IMR-90 (cell line): Measurements from ENCODE around the gene AKAP6. TPM values are rescaled to one million over a fixed set of nuclear protein-coding genes. Genes with fewer than 3 reads are reported as not detected.

Experiments used
- ATAC-seq: fragments of 200-7000 bp; cut with Tn5 transposase; 2 replicates; pipeline ENCODE4 v1.9.1; 2020; ENCODE audit warnings: low read depth, mild to moderate bottlenecking, moderate library complexity
- BruUV-seq: library from RNA; stranded (reverse); fragments of 400-500 nt; replicated peaks from 2 replicates; lab custom pipeline; 2021; lab: Mats Ljungman, UMichigan
- CTCF ChIA-PET: fragments of 300-600 bp; formaldehyde crosslinking; extraction: SDS; loops from one replicate; lab custom pipeline; 2021; ENCODE audit warnings: antibody characterized with exemption; lab: Yijun Ruan, JAX
- POLR2A ChIA-PET: fragments of 300-600 bp; sonication (Branson Sonifier 250); formaldehyde crosslinking; loops from one replicate; lab custom pipeline; 2022; ENCODE audit warnings: antibody characterized with exemption; ENCODE audit not compliant: unreplicated experiment; lab: Charles Lee
- DNase-seq: peaks from one replicate; pipeline ENCODE4 v3.0.0; 2013
- H2AFZ ChIP-seq: replicated peaks from 2 replicates; pipeline ENCODE3; 2013; ENCODE audit warnings: low read length, mild to moderate bottlenecking; ENCODE audit not compliant: poor library complexity
- H2AK5ac ChIP-seq: 2 replicates; pipeline ENCODE4 v1.6.1; 2013; ENCODE audit warnings: low read depth, low read length, inconsistent platforms
- H2AK9ac ChIP-seq: replicated peaks from 2 replicates; pipeline ENCODE3; 2013; ENCODE audit warnings: mild to moderate bottlenecking, low read depth, low read length, moderate library complexity; ENCODE audit not compliant: poor library complexity
- H2BK120ac ChIP-seq: 2 replicates; pipeline ENCODE4 v1.6.1; 2013; ENCODE audit warnings: low read depth, low read length, inconsistent platforms
- H2BK15ac ChIP-seq: 3 replicates; pipeline ENCODE4 v1.6.1; 2013; ENCODE audit warnings: low read depth, low read length, inconsistent platforms
- H2BK20ac ChIP-seq: 2 replicates; pipeline ENCODE4 v1.6.1; 2013; ENCODE audit warnings: low read depth, mild to moderate bottlenecking, inconsistent platforms, low read length, moderate library complexity
- H2BK5ac ChIP-seq: 2 replicates; pipeline ENCODE4 v1.6.1; 2013; ENCODE audit warnings: mild to moderate bottlenecking, low read depth, low read length, inconsistent platforms; ENCODE audit not compliant: poor library complexity, severe bottlenecking
- H3K14ac ChIP-seq: replicated peaks from 2 replicates; pipeline ENCODE4 v1.6.1; 2013; ENCODE audit warnings: low read depth, low read length, inconsistent platforms
- H3K18ac ChIP-seq: 2 replicates; pipeline ENCODE4 v1.6.1; 2013; ENCODE audit warnings: low read depth, low read length, control low read depth
- H3K23ac ChIP-seq: 2 replicates; pipeline ENCODE4 v1.6.1; 2013; ENCODE audit warnings: low read depth, low read length, inconsistent platforms
- H3K27ac ChIP-seq: 2 replicates; pipeline ENCODE4 v1.5.1; 2013; ENCODE audit warnings: mild to moderate bottlenecking, control low read depth, low read length; ENCODE audit not compliant: insufficient read depth
- H3K27me3 ChIP-seq: 2 replicates; pipeline ENCODE4 v1.6.1; 2013; ENCODE audit warnings: low read length; ENCODE audit not compliant: control insufficient read depth, insufficient read depth
- H3K36me3 ChIP-seq: 2 replicates; pipeline ENCODE4 v1.6.1; 2013; ENCODE audit warnings: low read length, mixed read lengths; ENCODE audit not compliant: control insufficient read depth, insufficient read depth
- H3K4ac ChIP-seq: 2 replicates; pipeline ENCODE4 v1.6.1; 2013; ENCODE audit warnings: low read depth, low read length, inconsistent platforms
- H3K4me1 ChIP-seq: 2 replicates; pipeline ENCODE4 v1.6.1; 2013; ENCODE audit warnings: low read length, mixed read lengths; ENCODE audit not compliant: control insufficient read depth, insufficient read depth
- H3K4me2 ChIP-seq: 2 replicates; pipeline ENCODE4 v1.6.1; 2013; ENCODE audit warnings: low read depth, mild to moderate bottlenecking, control low read depth, low read length, moderate library complexity
- H3K4me3 ChIP-seq: 2 replicates; pipeline ENCODE4 v1.5.1; 2013; ENCODE audit warnings: low read depth, mild to moderate bottlenecking, control low read depth, low read length, moderate library complexity; ENCODE audit not compliant: insufficient read depth
- H3K56ac ChIP-seq: 2 replicates; pipeline ENCODE4 v1.6.1; 2013; ENCODE audit warnings: low read length, inconsistent platforms; ENCODE audit not compliant: insufficient read depth; ENCODE audit errors: extremely low read depth
- H3K79me1 ChIP-seq, 2 experiments: 2 replicates each; pipeline ENCODE4 v1.6.1; 2013; ENCODE audit warnings: low read length in 2 of 2, inconsistent platforms in 1 of 2, low read depth in 1 of 2
- H3K9ac ChIP-seq: 2 replicates; pipeline ENCODE4 v1.6.1; 2013; ENCODE audit warnings: low read depth, low read length, control low read depth
- H3K9me1 ChIP-seq: 2 replicates; pipeline ENCODE4 v1.6.1; 2013; ENCODE audit warnings: low read length, inconsistent platforms; ENCODE audit not compliant: insufficient read depth
- H3K9me3 ChIP-seq: 2 replicates; pipeline ENCODE4 v1.6.1; 2013; ENCODE audit warnings: low read length; ENCODE audit not compliant: control insufficient read depth, insufficient read depth
- H4K20me1 ChIP-seq: 2 replicates; pipeline ENCODE4 v1.6.1; 2013; ENCODE audit warnings: low read length, inconsistent platforms; ENCODE audit not compliant: insufficient read depth
- H4K5ac ChIP-seq: 2 replicates; pipeline ENCODE4 v1.6.1; 2013; ENCODE audit warnings: mild to moderate bottlenecking, low read depth, low read length, control low read depth
- H4K8ac ChIP-seq, 2 experiments: 2 replicates each; pipeline ENCODE4 v1.6.1; 2013; ENCODE audit warnings: low read depth in 2 of 2, low read length in 2 of 2, control low read depth in 1 of 2, inconsistent platforms in 1 of 2
- H4K91ac ChIP-seq: 2 replicates; pipeline ENCODE4 v1.6.1; 2013; ENCODE audit warnings: low read depth, low read length, inconsistent platforms; ENCODE audit not compliant: insufficient read depth
- FOS ChIP-seq: fragments of 150-350 bp; IDR thresholded peaks from 2 replicates; pipeline ENCODE4 v1.6.1; 2016; ENCODE audit warnings: low read depth, low read length
- MAFK ChIP-seq: IDR thresholded peaks from 2 replicates; pipeline ENCODE4 v1.6.1; 2012; ENCODE audit warnings: low read depth, low read length, improper control_type of control experiment
- NFE2L2 ChIP-seq: fragments of 150-350 bp; IDR thresholded peaks from 2 replicates; pipeline ENCODE4 v1.6.1; 2016; ENCODE audit warnings: low read depth, mild to moderate bottlenecking, low read length
- WGBS, 2 experiments: methylation state at CpG; one replicate each; pipeline versions ENCODE4 v1.1.5 to v1.1.7; 2013; ENCODE audit warnings: missing lambda C conversion rate in 2 of 2; ENCODE audit not compliant: insufficient read length in 1 of 2; ENCODE audit errors: extremely low coverage in 2 of 2; 5-methylcytosine and 5-hydroxymethylcytosine counted together
- dilution Hi-C: fragments of 300-500 bp; cut with HindIII; formaldehyde crosslinking; loops from one replicate; pipeline ENCODE4 v1.14.3; 2018; ENCODE audit warnings: low sequenced_read_pairs; ENCODE audit not compliant: unreplicated experiment
- in situ Hi-C: fragments of 300-500 bp; cut with MboI; formaldehyde crosslinking; loops from 3 replicates; pipeline ENCODE4 v1.14.3; 2019; ENCODE audit warnings: low sequenced_read_pairs, inconsistent platforms, mixed read lengths
- intact Hi-C: fragments of 100-400 bp; cut with micrococcal nuclease; formaldehyde crosslinking; loops from 2 replicates; pipeline ENCODE4 v1.10.0; 2022
- polyA plus RNA-seq, 3 experiments: library from polyadenylated mRNA; depleted of rRNA; stranded (reverse); fragments of >200 nt; gene quantifications; 2 replicates each; pipeline ENCODE4 v1.2.3, GENCODE V29; 2012; ENCODE audit warnings: low replicate concordance in 1 of 3
- total RNA-seq: library from RNA; depleted of rRNA; stranded (reverse); fragments of >200 nt; gene quantifications from 2 replicates; pipeline ENCODE4 v1.2.3, GENCODE V29; 2012
- TF ChIP-seq, protein P1 (sequence below): fragments of 150-350 bp; IDR thresholded peaks from 2 replicates; pipeline ENCODE4 v1.6.1; 2017; ENCODE audit warnings: mild to moderate bottlenecking, antibody characterized with exemption, low read length, low read depth

Gene AKAP6
- total and polyA plus RNA-seq, 2 of the 4 experiments (the other 2 are of a cell fraction) = 0.22 to 1.6 TPM

DNA sequence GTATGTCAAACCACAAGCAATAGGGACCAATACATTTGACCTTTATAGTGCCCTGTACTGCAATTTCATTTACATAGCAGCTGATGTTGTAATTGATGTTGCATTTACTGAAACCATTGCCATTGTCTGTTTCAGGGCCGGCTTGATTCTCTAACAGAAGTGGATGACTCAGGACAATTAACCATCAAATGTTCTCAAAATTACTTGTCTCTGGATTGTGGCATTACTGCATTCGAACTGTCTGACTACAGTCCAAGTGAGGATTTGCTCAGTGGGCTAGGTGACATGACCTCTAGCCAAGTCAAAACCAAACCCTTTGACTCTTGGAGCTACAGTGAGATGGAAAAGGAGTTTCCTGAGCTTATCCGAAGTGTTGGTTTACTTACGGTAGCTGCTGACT is 216.0 kb downstream of the AKAP6 start:
- Histone ChIP-seq H3K14ac (no peak overlapping the region), H4K8ac (no peak overlapping the region), H2AK9ac (no peak overlapping the region), H3K4me3 (no peak overlapping the region), H4K20me1 (no peaks in the 10 kb centered on the region), H3K4me2 (no peak overlapping the region), H3K9me3 (no peaks in the 10 kb centered on the region), H3K4ac (no peak overlapping the region), H2BK120ac (no peak overlapping the region), H2BK15ac (no peak overlapping the region), H2AK5ac (no peak overlapping the region), H3K36me3 (no peaks in the 10 kb centered on the region), H3K4me1 (no peaks in the 10 kb centered on the region), H3K9ac (no peak overlapping the region), H3K27me3 (0 out of 2 replicates have a peak, but pooled peaks cover 2% of the 10 kb centered on the region), H2BK5ac (no peak overlapping the region), H4K5ac (no peak overlapping the region), H2BK20ac (no peak overlapping the region), H3K79me1 (no peaks in the 10 kb centered on the region), H3K56ac (no peak overlapping the region), H3K27ac (no peak overlapping the region), H2AFZ (no peak overlapping the region), H3K18ac (no peak overlapping the region), H3K9me1 (no peaks in the 10 kb centered on the region), H4K91ac (no peak overlapping the region), H3K23ac (no peak overlapping the region)
- no TSS peak for BruUV-seq
- TF ChIP-seq, protein P1, sequence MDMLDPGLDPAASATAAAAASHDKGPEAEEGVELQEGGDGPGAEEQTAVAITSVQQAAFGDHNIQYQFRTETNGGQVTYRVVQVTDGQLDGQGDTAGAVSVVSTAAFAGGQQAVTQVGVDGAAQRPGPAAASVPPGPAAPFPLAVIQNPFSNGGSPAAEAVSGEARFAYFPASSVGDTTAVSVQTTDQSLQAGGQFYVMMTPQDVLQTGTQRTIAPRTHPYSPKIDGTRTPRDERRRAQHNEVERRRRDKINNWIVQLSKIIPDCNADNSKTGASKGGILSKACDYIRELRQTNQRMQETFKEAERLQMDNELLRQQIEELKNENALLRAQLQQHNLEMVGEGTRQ = no peak
- TF ChIP-seq MAFK = no peak
- TF ChIP-seq FOS = no peak
- TF ChIP-seq NFE2L2 = no peak
- CTCF ChIA-PET = interaction anchor here (1.0 kb wide), 1 partner anchor 20 kb away, joined by 3 read pairs; no protein-coding TSS in a partner anchor
- POLR2A ChIA-PET = no interaction called here
- in situ Hi-C loops = no loop called here
- intact Hi-C loops = no loop called here
- dilution Hi-C loops = no loop called here
- DNase-seq (no peak), ATAC-seq (no peak)
- WGBS, 2 experiments = 60% methylated on average over 1 of the region's 4 CpGs; no CpG with 5 or more reads in 1 of the 2 experiments
